ENCODE measurements around the gene UVRAG. TPM values are rescaled to one million over a fixed set of nuclear protein-coding genes. Genes with fewer than 3 reads are reported as not detected.
"Not testable (repeated sequence)": the region's sequence is repeated elsewhere in the genome, so short reads cannot be mapped to it uniquely, and the experiment has no call there.

The UVRAG gene
- total RNA-seq, 2 donors from 2014 or later = 12.8 to 13.7 TPM

DNA sequence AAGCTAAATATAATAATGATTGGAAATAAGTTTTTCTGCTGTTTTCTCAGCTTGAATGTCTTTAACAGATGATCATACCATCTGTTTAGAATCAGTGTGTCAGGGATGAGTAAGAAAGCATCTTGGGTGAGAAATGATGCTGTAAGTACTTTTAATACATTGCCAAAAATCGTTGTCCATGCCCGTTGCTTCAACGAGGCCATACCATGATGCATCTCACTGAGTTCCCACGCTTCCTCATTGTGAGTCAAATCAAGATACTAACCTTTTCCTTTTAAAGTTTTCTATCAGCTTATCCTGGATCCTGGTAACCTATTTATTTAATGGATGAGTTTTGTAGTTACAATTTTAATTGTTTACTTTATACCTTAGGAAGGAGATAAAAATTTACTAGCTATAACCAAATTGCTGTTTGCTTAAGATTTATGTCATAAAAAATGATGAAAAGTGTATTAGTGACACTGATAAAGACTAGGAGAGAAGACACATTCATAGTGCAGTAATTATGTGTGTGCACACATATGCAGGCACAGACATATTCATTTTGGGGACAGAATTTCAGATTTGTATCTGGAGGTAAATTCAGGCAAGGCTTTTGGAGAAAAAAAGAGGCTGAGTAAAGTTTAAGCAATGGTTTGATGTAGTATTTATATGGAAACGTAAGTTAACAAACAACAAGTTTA lies 154.8 kb downstream of the UVRAG start:
- no peak overlapping the region for H3K4me3 ChIP-seq
- H3K9ac ChIP-seq (ENCODE audit: low read depth in 2 of 2, low read length in 2 of 2) = no peak overlapping the region
- no peaks in the 10 kb centered on the region for H3K27me3 ChIP-seq
- H3K36me3 ChIP-seq = no peaks in the 10 kb centered on the region
- H3K4me1 ChIP-seq = no peaks in the 10 kb centered on the region
- H3K9me3 ChIP-seq = no peaks in the 10 kb centered on the region
- intact Hi-C loops (cut with DNase I) = no loop called here
- H3K27ac ChIP-seq = no peak overlapping the region
- TF ChIP-seq, protein P1, sequence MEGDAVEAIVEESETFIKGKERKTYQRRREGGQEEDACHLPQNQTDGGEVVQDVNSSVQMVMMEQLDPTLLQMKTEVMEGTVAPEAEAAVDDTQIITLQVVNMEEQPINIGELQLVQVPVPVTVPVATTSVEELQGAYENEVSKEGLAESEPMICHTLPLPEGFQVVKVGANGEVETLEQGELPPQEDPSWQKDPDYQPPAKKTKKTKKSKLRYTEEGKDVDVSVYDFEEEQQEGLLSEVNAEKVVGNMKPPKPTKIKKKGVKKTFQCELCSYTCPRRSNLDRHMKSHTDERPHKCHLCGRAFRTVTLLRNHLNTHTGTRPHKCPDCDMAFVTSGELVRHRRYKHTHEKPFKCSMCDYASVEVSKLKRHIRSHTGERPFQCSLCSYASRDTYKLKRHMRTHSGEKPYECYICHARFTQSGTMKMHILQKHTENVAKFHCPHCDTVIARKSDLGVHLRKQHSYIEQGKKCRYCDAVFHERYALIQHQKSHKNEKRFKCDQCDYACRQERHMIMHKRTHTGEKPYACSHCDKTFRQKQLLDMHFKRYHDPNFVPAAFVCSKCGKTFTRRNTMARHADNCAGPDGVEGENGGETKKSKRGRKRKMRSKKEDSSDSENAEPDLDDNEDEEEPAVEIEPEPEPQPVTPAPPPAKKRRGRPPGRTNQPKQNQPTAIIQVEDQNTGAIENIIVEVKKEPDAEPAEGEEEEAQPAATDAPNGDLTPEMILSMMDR (IDR thresholded peaks at IDR 0.05) = no peak
- no peak for DNase-seq

DNA sequence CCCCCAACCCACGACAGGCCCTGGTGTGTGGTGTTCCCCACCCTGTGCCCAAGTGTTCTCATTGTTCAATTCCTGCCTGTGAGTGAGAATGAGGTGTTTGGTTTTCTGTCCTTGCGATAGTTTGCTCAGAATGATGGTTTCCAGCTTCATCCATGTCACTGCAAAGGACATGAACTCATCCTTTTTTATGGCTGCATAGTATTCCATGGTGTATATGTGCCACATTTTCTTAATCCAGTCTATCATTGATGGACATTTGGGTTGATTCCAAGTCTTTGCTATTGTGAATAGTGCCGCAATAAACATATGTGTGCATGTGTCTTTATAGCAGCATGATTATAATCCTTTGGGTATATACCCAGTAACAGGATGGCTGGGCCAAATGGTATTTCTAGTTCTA lies 158.7 kb downstream of the UVRAG start:
- intact Hi-C loops (cut with DNase I) = not testable (repeated sequence)

DNA sequence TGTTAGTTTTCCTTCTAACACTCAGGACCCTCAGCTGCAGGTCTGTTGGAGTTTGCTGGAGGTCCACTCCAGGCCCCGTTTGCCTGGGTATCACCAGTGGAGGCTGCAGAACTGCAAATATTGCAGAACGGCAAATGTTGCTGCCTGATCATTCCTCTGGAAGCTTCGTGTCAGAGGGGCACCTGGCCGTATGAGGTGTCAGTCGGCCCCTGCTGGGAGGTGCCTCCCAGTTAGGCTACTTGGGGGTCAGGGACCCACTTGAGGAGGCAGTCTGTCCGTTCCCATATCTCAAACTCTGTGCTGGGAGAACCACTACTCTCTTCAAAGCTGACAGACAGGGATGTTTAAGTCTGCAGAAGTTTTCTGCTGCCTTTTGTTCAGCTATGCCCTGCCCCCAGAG lies 164.1 kb downstream of the UVRAG start:
- H3K9me3 ChIP-seq; DNase-seq; H3K9ac ChIP-seq (ENCODE audit: low read depth in 2 of 2, low read length in 2 of 2); intact Hi-C loops (cut with DNase I); H3K4me1 ChIP-seq; H3K27me3 ChIP-seq; H3K4me3 ChIP-seq; H3K36me3 ChIP-seq; H3K27ac ChIP-seq: not testable (repeated sequence)

More for the DNA sequence above, 158.7 kb downstream of the UVRAG start:
- H3K4me3 ChIP-seq; H3K9ac ChIP-seq (ENCODE audit: low read depth in 2 of 2, low read length in 2 of 2); H3K27ac ChIP-seq; H3K27me3 ChIP-seq; H3K9me3 ChIP-seq; H3K4me1 ChIP-seq; H3K36me3 ChIP-seq; DNase-seq: not testable (repeated sequence)

DNA sequence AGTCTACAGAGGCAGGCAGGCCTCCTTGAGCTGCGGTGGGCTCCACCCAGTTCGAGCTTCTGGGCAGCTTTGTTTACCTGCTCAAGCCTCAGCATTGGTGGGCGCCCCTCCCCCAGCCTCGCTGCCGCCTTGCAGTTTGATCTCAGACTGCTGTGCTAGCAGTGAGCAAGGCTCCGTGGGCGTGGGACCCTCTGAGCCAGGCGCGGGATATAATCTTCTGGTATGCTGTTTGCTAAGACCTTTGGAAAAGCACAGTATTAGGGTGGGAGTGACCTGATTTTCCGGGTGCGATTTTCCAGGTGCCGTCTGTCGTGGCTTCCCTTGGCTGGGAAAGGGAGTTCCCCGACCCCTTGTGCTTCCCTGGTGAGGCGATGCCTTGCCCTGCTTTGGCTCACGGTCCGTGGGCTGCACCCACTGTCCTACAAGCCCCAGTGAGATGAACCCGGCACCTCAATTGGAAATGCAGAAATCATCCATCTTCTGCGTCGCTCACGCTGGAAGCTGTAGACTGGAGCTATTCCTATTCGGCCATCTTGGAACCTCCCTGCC lies 164.5 kb downstream of the UVRAG start:
- intact Hi-C loops (cut with DNase I); H3K4me3 ChIP-seq; H3K9me3 ChIP-seq; DNase-seq; H3K27ac ChIP-seq; H3K9ac ChIP-seq (ENCODE audit: low read depth in 2 of 2, low read length in 2 of 2); H3K4me1 ChIP-seq; H3K36me3 ChIP-seq; H3K27me3 ChIP-seq: not testable (repeated sequence)

DNA sequence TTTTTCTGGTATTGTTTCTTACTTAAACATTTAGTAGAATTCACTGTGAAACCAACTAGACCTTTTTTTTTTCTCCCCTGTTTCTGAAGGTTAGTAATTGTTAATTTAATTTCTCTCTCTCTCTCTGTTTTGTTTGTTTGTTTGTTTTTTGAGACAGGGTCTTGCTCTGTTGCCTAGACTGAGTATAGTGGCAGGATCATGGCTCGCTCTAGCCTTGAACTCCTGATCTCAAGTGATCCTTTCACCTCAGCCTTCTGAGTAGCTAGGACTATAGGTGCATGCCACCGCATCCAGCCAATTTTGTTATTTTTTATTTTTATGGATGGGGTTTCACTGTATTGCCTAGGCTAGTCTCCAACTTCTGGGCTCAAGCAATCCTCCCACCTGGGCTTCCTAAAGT lies 165.0 kb downstream of the UVRAG start:
- Histone ChIP-seq H3K4me1 (no peaks in the 10 kb centered on the region), H3K9ac (ENCODE audit: low read depth in 2 of 2, low read length in 2 of 2) (no peak overlapping the region), H3K27me3 (no peaks in the 10 kb centered on the region), H3K36me3 (no peaks in the 10 kb centered on the region), H3K9me3 (no peaks in the 10 kb centered on the region), H3K4me3 (no peak overlapping the region), H3K27ac (no peak overlapping the region)
- TF ChIP-seq, protein P1 (IDR thresholded peaks at IDR 0.05) = no peak
- intact Hi-C loops (cut with DNase I) = no loop called here
- DNase-seq = no peak

DNA sequence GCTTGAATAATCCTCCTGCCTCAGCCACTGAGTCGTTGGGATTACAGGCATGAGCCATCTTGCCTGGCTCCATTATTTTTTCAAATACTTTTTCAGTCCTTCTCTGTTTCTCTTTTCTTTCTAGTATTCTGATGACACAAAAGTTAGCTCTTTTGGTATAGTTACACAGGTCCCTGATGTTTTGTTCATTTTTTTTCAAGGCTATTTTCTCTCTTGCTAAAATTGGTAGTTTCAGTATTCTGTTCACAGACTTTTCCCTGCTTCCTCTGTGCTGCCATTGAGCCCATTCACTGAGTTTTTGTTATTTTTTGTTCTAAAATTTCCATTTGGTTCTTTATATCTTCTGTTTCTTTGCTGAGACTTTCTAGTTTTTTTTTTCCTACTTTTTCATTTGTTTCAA lies 166.5 kb downstream of the UVRAG start:
- Histone ChIP-seq H3K9me3 (no peaks in the 10 kb centered on the region), H3K4me3 (no peak overlapping the region), H3K27me3 (no peaks in the 10 kb centered on the region), H3K27ac (no peak overlapping the region), H3K4me1 (no peaks in the 10 kb centered on the region), H3K9ac (ENCODE audit: low read depth in 2 of 2, low read length in 2 of 2) (no peak overlapping the region), H3K36me3 (no peaks in the 10 kb centered on the region)
- intact Hi-C loops (cut with DNase I) = no loop called here
- no peak for DNase-seq
- TF ChIP-seq, protein P1 (IDR thresholded peaks at IDR 0.05) = no peak

DNA sequence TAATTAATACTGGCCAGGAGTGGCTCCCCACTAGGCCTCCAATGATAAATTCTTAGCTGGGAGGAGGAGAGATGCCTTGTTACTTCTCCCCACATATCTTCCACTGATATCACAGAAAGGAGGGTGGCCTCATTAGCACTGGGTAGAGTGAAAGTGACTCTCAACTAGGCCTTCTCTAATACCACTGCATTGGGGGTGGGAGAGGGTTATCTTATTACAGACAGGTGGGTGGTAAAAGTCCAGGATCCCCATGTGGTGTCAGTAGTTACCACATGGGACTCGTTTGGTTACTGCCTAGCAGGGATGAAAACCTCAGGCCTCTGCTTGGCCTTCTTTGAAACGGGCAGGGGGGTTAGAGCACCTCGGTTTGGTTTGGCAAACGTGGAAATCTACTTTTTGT lies 167.3 kb downstream of the UVRAG start:
- H3K4me1 ChIP-seq = no peaks in the 10 kb centered on the region
- DNase-seq = no peak

More for the DNA sequence above, 167.3 kb downstream of the UVRAG start:
- Histone ChIP-seq H3K27me3 (no peaks in the 10 kb centered on the region), H3K9ac (ENCODE audit: low read depth in 2 of 2, low read length in 2 of 2) (no peak overlapping the region), H3K4me3 (no peak overlapping the region), H3K27ac (no peak overlapping the region), H3K36me3 (no peaks in the 10 kb centered on the region), H3K9me3 (no peaks in the 10 kb centered on the region)
- intact Hi-C loops (cut with DNase I) = no loop called here
- TF ChIP-seq, protein P1 (IDR thresholded peaks at IDR 0.05) = no peak
